WTC11 (cell line): ENCODE data around the gene ATL2. TPM values are rescaled to one million over a fixed set of nuclear protein-coding genes. Genes with fewer than 3 reads are reported as not detected.
"Not testable (repeated sequence)": the region's sequence is repeated elsewhere in the genome, so short reads cannot be mapped to it uniquely, and the experiment has no call there.

Experiments
- ATAC-seq: fragments of 200-7000 bp; cut with Tn5 transposase; 2 replicates; pipeline ENCODE4 v1.10.0; 2021; ENCODE audit warnings: mild to moderate bottlenecking, moderate library complexity
- CTCF ChIA-PET: fragments of 300-600 bp; sonication (Branson Sonifier 250); formaldehyde crosslinking; loops from one replicate; lab custom pipeline; 2021; ENCODE audit warnings: antibody characterized with exemption; lab: Charles Lee
- POLR2A ChIA-PET: fragments of 350-600 bp; sonication (Branson Sonifier 250); formaldehyde crosslinking; loops from one replicate; lab custom pipeline; 2021; ENCODE audit warnings: antibody characterized with exemption; lab: Charles Lee
- DNase-seq: peaks from one replicate; pipeline ENCODE4 v3.0.0; 2021; ENCODE audit warnings: low spot score
- H3K27ac Mint-ChIP-seq: 2 replicates; pipeline ENCODE4 v1.8.0; 2021; ENCODE audit warnings: mixed read lengths
- H3K27me3 Mint-ChIP-seq: 2 replicates; pipeline ENCODE4 v1.8.0; 2021; ENCODE audit warnings: low read depth, mild to moderate bottlenecking, moderate library complexity, mixed read lengths
- H3K36me3 Mint-ChIP-seq: 2 replicates; pipeline ENCODE4 v1.8.0; 2021; ENCODE audit warnings: mixed read lengths
- H3K4me1 Mint-ChIP-seq: 2 replicates; pipeline ENCODE4 v1.8.0; 2022; ENCODE audit warnings: mixed read lengths
- H3K4me3 Mint-ChIP-seq: 2 replicates; pipeline ENCODE4 v1.8.0; 2021; ENCODE audit warnings: mild to moderate bottlenecking, moderate library complexity, mixed read lengths
- H3K9me3 Mint-ChIP-seq: 2 replicates; pipeline ENCODE4 v1.8.0; 2021; ENCODE audit warnings: mixed read lengths
- ATF6 ChIP-seq: sonication (generic); formaldehyde crosslinking; IDR thresholded peaks from 2 replicates; pipeline ENCODE4 v1.8.1; 2023; ENCODE audit warnings: mild to moderate bottlenecking, missing genetic modification reagents
- CREM ChIP-seq: sonication (generic); formaldehyde crosslinking; IDR thresholded peaks from 2 replicates; pipeline ENCODE4 v1.8.1; 2022; ENCODE audit warnings: mild to moderate bottlenecking, missing genetic modification reagents, moderate library complexity
- E2F4 ChIP-seq: sonication (generic); formaldehyde crosslinking; IDR thresholded peaks from 2 replicates; pipeline ENCODE4 v1.8.1; 2022; ENCODE audit warnings: low read depth, mild to moderate bottlenecking, moderate library complexity, missing genetic modification reagents, borderline replicate concordance
- E2F5 ChIP-seq: sonication (generic); formaldehyde crosslinking; IDR thresholded peaks from 2 replicates; pipeline ENCODE4 v1.8.1; 2022; ENCODE audit warnings: mild to moderate bottlenecking, moderate library complexity, missing genetic modification reagents
- ELF4 ChIP-seq: sonication (generic); formaldehyde crosslinking; IDR thresholded peaks from 2 replicates; pipeline ENCODE4 v1.8.1; 2022; ENCODE audit warnings: low read depth, mild to moderate bottlenecking, moderate library complexity, missing genetic modification reagents
- ETV6 ChIP-seq: sonication (generic); formaldehyde crosslinking; IDR thresholded peaks from 2 replicates; pipeline ENCODE4 v1.8.1; 2022; ENCODE audit warnings: mild to moderate bottlenecking, missing genetic modification reagents
- FOXJ3 ChIP-seq: sonication (generic); formaldehyde crosslinking; IDR thresholded peaks from 2 replicates; pipeline ENCODE4 v1.9.0; 2021; ENCODE audit warnings: missing genetic modification reagents, mild to moderate bottlenecking, borderline replicate concordance
- JUN ChIP-seq: sonication (generic); formaldehyde crosslinking; IDR thresholded peaks from 2 replicates; pipeline ENCODE4 v1.8.0; 2023; ENCODE audit warnings: mild to moderate bottlenecking, missing genetic modification reagents
- NFE2L1 ChIP-seq: sonication (generic); formaldehyde crosslinking; IDR thresholded peaks from 2 replicates; pipeline ENCODE4 v1.8.1; 2023; ENCODE audit warnings: missing genetic modification reagents
- NFYB ChIP-seq: sonication (generic); formaldehyde crosslinking; conservative IDR thresholded peaks from 2 replicates; pipeline ENCODE4 v1.8.0; 2022; ENCODE audit warnings: low read depth, missing genetic modification reagents
- PREB ChIP-seq: sonication (generic); formaldehyde crosslinking; IDR thresholded peaks from 2 replicates; pipeline ENCODE4 v1.8.1; 2022; ENCODE audit warnings: mild to moderate bottlenecking, missing genetic modification reagents, moderate library complexity, borderline replicate concordance
- RELA ChIP-seq: sonication (generic); formaldehyde crosslinking; IDR thresholded peaks from 2 replicates; pipeline ENCODE4 v1.8.1; 2022; ENCODE audit warnings: missing genetic modification reagents, mild to moderate bottlenecking, borderline replicate concordance
- RORB ChIP-seq: fragments of 250-450 bp; sonication (Bioruptor Pico); IDR thresholded peaks from 2 replicates; pipeline ENCODE4 v1.9.0; 2021; ENCODE audit warnings: mild to moderate bottlenecking
- STAT6 ChIP-seq: sonication (generic); formaldehyde crosslinking; conservative IDR thresholded peaks from 2 replicates; pipeline ENCODE4 v1.8.1; 2023; ENCODE audit warnings: mild to moderate bottlenecking, low read depth, missing genetic modification reagents, moderate library complexity
- TCF7 ChIP-seq: sonication (generic); formaldehyde crosslinking; IDR thresholded peaks from 2 replicates; pipeline ENCODE4 v1.8.0; 2022; ENCODE audit warnings: mild to moderate bottlenecking, low read depth, missing genetic modification reagents, moderate library complexity
- ZNF121 ChIP-seq: sonication (generic); formaldehyde crosslinking; IDR thresholded peaks from 2 replicates; pipeline ENCODE4 v1.8.0; 2023; ENCODE audit warnings: missing genetic modification reagents
- ZNF219 ChIP-seq: sonication (generic); formaldehyde crosslinking; IDR thresholded peaks from 2 replicates; pipeline ENCODE4 v1.8.0; 2023; ENCODE audit warnings: missing genetic modification reagents, mild to moderate bottlenecking, borderline replicate concordance
- ZNF416 ChIP-seq: fragments of 250-450 bp; sonication (Bioruptor Pico); IDR thresholded peaks from 2 replicates; pipeline ENCODE4 v1.9.0; 2021; ENCODE audit warnings: mild to moderate bottlenecking, inconsistent platforms
- ZNF671 ChIP-seq: fragments of 250-450 bp; sonication (Bioruptor Pico); IDR thresholded peaks from 2 replicates; pipeline ENCODE4 v1.8.0; 2021; ENCODE audit warnings: mild to moderate bottlenecking
- total RNA-seq: library from RNA; stranded (reverse); gene quantifications from 3 replicates; pipeline ENCODE4 v1.2.3, GENCODE V29; 2021
- TF ChIP-seq, protein P1 (sequence below): sonication (generic); formaldehyde crosslinking; IDR thresholded peaks from 2 replicates; pipeline ENCODE4 v1.8.0; 2022; ENCODE audit warnings: mild to moderate bottlenecking, missing genetic modification reagents

The ATL2 gene
- total RNA-seq, 1 experiment from 2014 or later = 90.5 TPM

DNA sequence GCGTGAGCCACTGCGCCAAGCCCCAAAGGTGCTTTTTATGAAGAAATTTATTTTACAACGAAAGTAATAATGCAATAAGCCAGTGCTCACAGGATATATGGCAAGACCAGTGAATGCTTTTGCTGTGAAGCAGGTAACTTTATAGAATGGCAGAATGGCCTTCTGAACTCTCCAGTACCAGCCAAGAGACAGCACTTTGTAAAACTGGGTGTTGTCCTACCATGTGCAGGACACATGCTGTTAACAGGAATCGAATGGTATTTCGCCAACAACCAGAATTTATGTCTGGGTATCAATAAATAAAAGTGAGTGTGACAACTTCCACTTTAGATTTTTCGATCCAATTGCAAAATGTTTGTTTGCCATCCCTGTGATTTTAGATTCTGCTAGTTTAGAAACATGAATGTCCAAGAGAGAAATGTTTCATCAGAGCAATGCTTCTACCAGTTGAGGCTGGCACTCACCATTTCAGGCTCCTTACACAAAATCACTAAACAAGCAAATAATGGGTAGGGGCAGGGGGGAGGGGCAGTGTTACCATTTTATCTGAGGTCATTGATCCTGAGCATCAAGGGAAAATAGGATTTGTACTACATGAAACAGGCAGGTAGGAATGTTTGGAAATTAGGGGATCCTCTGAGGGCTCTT, 95.9 kb downstream of the ATL2 start (continued):
- no peak for TF ChIP-seq ATF6 (CRISPR knock-in tag)
- no peak for TF ChIP-seq ZNF671 (CRISPR knock-in tag)
- TF ChIP-seq TCF7 (CRISPR knock-in tag) = no peak
- no peak for TF ChIP-seq RORB
- no peak for TF ChIP-seq NFE2L1 (CRISPR knock-in tag)
- TF ChIP-seq PREB (CRISPR knock-in tag) = no peak

DNA sequence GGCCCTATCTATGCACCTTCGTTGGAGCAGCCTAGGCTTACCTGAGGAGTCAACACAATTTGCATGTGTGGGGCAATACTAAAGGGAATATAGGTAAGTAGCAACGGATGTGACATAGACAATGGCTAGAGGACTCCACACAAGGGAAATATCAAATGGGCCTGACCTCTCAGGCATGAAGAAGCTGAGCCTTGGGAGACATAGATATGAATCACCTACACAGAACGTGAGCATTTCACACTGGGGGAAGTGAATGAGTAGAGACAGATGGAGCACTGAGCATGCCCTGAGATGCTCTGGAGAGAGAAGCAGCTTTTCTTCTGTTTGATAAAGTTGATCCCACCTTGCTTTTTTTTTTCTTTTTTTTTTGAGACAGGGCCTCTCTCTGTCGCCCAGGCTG, 97.9 kb downstream of the ATL2 start:
- ATAC-seq (0 out of 2 replicates have a peak, but pooled peaks have one; percentile 14), DNase-seq (no peak)
- Mint-ChIP-seq H3K36me3 (0 out of 2 replicates have a peak, but pooled peaks cover 6% of the 10 kb centered on the region), H3K9me3 (no peaks in the 10 kb centered on the region), H3K27ac (no peak overlapping the region), H3K4me3 (no peak overlapping the region), H3K4me1 (peaks cover 40% of the 10 kb centered on the region), H3K27me3 (peaks cover 46% of the 10 kb centered on the region)
- no peak for TF ChIP-seq ELF4
- no peak for TF ChIP-seq ZNF219
- ChIA-PET CTCF (interaction anchor here (0.8 to 0.9 kb wide), 2 partner anchors 203 to 260 kb away, joined by 3 read pairs; partner anchors contain the start of gene CYP1B1), POLR2A (no interaction called here)

- Mint-ChIP-seq H3K27me3 (peaks cover 46% of the 10 kb centered on the region), H3K4me3 (peak overlapping the region; percentile 48), H3K27ac (peak overlapping the region; percentile 19; the same call in 1 of the 2 replicates), H3K4me1 (peaks cover 48% of the 10 kb centered on the region)
- CTCF ChIA-PET, H3K9me3 Mint-ChIP-seq, ATAC-seq, DNase-seq, H3K36me3 Mint-ChIP-seq, POLR2A ChIA-PET: not testable (repeated sequence)
- TF ChIP-seq, protein P1, sequence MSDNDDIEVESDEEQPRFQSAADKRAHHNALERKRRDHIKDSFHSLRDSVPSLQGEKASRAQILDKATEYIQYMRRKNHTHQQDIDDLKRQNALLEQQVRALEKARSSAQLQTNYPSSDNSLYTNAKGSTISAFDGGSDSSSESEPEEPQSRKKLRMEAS (CRISPR knock-in tag) = 0 out of 2 replicates have a peak, but pooled peaks have one; percentile 45
Measured at GRCh38 chr2:38278117-38278438, 99.0 kb downstream of the ATL2 start.

GRCh38 chr2:38277245-38278116, 99.6 kb downstream of the ATL2 start:
- Mint-ChIP-seq H3K9me3 (no peaks in the 10 kb centered on the region), H3K4me3 (peak overlapping the region; percentile 48), H3K27ac (0 out of 2 replicates have a peak overlapping the region, but pooled peaks have one; percentile 8), H3K36me3 (0 out of 2 replicates have a peak, but pooled peaks cover 6% of the 10 kb centered on the region), H3K27me3 (peaks cover 48% of the 10 kb centered on the region), H3K4me1 (peaks cover 51% of the 10 kb centered on the region)
- peak; percentile 32 for DNase-seq
- ChIA-PET CTCF (interaction anchor here (1.3 kb wide), 1 partner anchor 201 kb away, joined by 4 read pairs; the partner anchor contains the start of gene CYP1B1), POLR2A (no interaction called here)
- peak; percentile 15 for ATAC-seq
- TF ChIP-seq JUN = no peak
- TF ChIP-seq ZNF219 = no peak
- no peak for TF ChIP-seq ZNF416
- TF ChIP-seq ETV6 (CRISPR knock-in tag) = no peak
- TF ChIP-seq E2F4 (CRISPR knock-in tag) = no peak
- TF ChIP-seq, protein P1 (CRISPR knock-in tag) = no peak
- TF ChIP-seq CREM (CRISPR knock-in tag) = no peak
- TF ChIP-seq RELA (CRISPR knock-in tag) = no peak
- TF ChIP-seq FOXJ3 (CRISPR knock-in tag) = no peak
- TF ChIP-seq E2F5 (CRISPR knock-in tag) = no peak
- no peak for TF ChIP-seq STAT6 (CRISPR knock-in tag)
- no peak for TF ChIP-seq NFYB
- TF ChIP-seq ZNF121 (CRISPR knock-in tag) = no peak
